ENCODE measurements around the gene MBNL2. TPM values are rescaled to one million over a fixed set of nuclear protein-coding genes. Genes with fewer than 3 reads are reported as not detected.
A peak's percentile ranks its signal among the peaks of the same experiment; 100 is the strongest.

MBNL2 gene
- total and polyA plus RNA-seq, 2 of the 13 experiments (the other 11 are each of a cell fraction or from before 2014, with no cell fraction given) = 30.8 to 59.0 TPM

DNA sequence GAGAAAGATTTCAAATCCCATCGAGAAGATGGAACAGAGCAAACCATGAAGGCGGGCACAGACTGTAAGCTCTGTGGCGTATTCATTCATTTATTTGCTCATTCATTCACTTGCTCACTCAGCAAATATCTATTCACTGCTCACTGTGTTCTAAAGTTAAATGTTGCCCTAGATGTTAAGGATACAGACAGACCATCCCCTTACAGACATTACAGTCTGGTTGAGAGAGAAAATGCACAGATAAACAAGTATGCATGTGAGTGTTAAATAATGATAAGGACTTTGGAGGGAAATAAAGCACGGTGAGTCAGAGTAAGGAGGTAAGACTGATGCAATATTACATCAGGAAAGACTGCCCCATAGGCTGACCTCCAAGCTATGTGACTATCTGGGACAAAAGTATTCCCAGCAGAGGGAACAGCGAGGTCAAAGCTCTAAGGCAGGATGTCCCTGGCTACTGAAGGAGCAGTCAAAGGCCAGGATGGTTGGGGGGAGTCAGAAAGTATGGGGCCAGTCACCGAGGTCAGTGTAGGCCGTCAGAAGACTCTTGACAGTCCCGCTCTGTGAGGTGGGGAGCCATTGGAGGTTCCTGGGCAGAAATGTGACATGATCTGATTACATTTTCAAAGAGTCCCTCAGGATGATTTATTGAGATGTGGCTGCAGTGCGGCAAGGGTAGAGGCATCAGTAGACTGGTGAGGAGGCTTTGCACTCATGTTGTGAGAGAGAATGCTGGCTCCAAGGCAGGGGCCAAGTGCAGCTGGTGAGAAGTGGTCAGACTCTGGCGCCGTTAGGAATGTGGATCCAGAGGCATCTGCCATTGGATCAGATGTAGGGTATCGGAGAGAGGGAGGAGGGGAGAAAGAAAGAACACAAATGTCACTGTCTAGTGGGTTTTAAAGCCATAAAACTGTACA lies 37.9 kb downstream of the MBNL2 start (continued):
- TF ChIP-seq TIGD3 (CRISPR knock-in tag; IDR thresholded peaks at IDR 0.05; ENCODE audit: borderline replicate concordance) (no peak), IRF1 (CRISPR knock-in tag; IDR thresholded peaks at IDR 0.05; ENCODE audit: low read depth) (no peak), MYPOP (CRISPR knock-in tag; IDR thresholded peaks at IDR 0.05) (no peak), SOX6 (IDR thresholded peaks at IDR 0.05) (no peak), SOX6 (CRISPR knock-in tag; IDR thresholded peaks at IDR 0.05) (peak; percentile 70), ATF3 (CRISPR knock-in tag; IDR thresholded peaks at IDR 0.05) (peak; percentile 91), SKIL (CRISPR knock-in tag; IDR thresholded peaks at IDR 0.05; ENCODE audit: borderline replicate concordance) (peak; percentile 55; the same call in 1 of the 2 replicates), CHD4 (IDR thresholded peaks at IDR 0.05; ENCODE audit: borderline replicate concordance, low read length) (no peak), ZNF687 (CRISPR knock-in tag; IDR thresholded peaks at IDR 0.05) (peak; percentile 46)
- TF ChIP-seq, protein P1, sequence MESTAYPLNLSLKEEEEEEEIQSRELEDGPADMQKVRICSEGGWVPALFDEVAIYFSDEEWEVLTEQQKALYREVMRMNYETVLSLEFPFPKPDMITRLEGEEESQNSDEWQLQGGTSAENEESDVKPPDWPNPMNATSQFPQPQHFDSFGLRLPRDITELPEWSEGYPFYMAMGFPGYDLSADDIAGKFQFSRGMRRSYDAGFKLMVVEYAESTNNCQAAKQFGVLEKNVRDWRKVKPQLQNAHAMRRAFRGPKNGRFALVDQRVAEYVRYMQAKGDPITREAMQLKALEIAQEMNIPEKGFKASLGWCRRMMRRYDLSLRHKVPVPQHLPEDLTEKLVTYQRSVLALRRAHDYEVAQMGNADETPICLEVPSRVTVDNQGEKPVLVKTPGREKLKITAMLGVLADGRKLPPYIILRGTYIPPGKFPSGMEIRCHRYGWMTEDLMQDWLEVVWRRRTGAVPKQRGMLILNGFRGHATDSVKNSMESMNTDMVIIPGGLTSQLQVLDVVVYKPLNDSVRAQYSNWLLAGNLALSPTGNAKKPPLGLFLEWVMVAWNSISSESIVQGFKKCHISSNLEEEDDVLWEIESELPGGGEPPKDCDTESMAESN (CRISPR knock-in tag; conservative IDR thresholded peaks at IDR 0.05) = 0 out of 2 replicates have a peak, but pooled peaks have one; percentile 21
- TF ChIP-seq, protein P2, sequence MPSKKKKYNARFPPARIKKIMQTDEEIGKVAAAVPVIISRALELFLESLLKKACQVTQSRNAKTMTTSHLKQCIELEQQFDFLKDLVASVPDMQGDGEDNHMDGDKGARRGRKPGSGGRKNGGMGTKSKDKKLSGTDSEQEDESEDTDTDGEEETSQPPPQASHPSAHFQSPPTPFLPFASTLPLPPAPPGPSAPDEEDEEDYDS (CRISPR knock-in tag; IDR thresholded peaks at IDR 0.05) = peak; percentile 33; the same call in 1 of the 2 replicates
- TF ChIP-seq, protein P3, sequence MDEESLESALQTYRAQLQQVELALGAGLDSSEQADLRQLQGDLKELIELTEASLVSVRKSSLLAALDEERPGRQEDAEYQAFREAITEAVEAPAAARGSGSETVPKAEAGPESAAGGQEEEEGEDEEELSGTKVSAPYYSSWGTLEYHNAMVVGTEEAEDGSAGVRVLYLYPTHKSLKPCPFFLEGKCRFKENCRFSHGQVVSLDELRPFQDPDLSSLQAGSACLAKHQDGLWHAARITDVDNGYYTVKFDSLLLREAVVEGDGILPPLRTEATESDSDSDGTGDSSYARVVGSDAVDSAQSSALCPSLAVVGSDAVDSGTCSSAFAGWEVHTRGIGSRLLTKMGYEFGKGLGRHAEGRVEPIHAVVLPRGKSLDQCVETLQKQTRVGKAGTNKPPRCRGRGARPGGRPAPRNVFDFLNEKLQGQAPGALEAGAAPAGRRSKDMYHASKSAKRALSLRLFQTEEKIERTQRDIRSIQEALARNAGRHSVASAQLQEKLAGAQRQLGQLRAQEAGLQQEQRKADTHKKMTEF (CRISPR knock-in tag; IDR thresholded peaks at IDR 0.05) = 0 out of 2 replicates have a peak, but pooled peaks have one; percentile 34
